Liver (tissue), 9 donors: ENCODE results near the gene CDH13. TPM values are rescaled to one million over a fixed set of nuclear protein-coding genes. Genes with fewer than 3 reads are reported as not detected.

Source experiments
- DNase-seq: peaks from one replicate; pipeline ENCODE4 v3.0.0-alpha.2; 2017; ENCODE audit warnings: low spot score
- H3K27ac ChIP-seq, 2 donors: one replicate each; pipeline ENCODE4 v1.7.0; 2013; ENCODE audit warnings: inconsistent platforms in 2 of 2, low read length in 2 of 2, control low read depth in 1 of 2, low read depth in 1 of 2, mild to moderate bottlenecking in 1 of 2
- H3K27me3 ChIP-seq, 4 donors: one replicate each; pipeline versions ENCODE4 v1.6.1 to v1.7.0; 2013; ENCODE audit warnings: low read length in 3 of 4, inconsistent platforms in 1 of 4, mild to moderate bottlenecking in 1 of 4, moderate library complexity in 1 of 4; ENCODE audit not compliant: control insufficient read depth in 4 of 4, insufficient read depth in 4 of 4
- H3K36me3 ChIP-seq, 4 donors: one replicate each; pipeline versions ENCODE4 v1.6.1 to v1.7.0; 2013; ENCODE audit warnings: low read length in 3 of 4, mild to moderate bottlenecking in 3 of 4, low read depth in 1 of 4, moderate library complexity in 1 of 4; ENCODE audit not compliant: control insufficient read depth in 4 of 4, insufficient read depth in 3 of 4
- H3K4me1 ChIP-seq, 4 donors: one replicate each; pipeline versions ENCODE4 v1.6.1 to v1.7.0; 2013; ENCODE audit warnings: low read length in 3 of 4, mild to moderate bottlenecking in 3 of 4, moderate library complexity in 1 of 4; ENCODE audit not compliant: control insufficient read depth in 4 of 4, insufficient read depth in 4 of 4
- H3K4me3 ChIP-seq, 3 donors: one replicate each; pipeline versions ENCODE4 v1.6.1 to v1.7.0; 2013; ENCODE audit warnings: low read length in 3 of 3, control low read depth in 1 of 3, low read depth in 1 of 3, mild to moderate bottlenecking in 1 of 3
- H3K9ac ChIP-seq, 2 donors: one replicate each; pipeline ENCODE4 v1.7.0; 2013; ENCODE audit warnings: low read length in 2 of 2, mild to moderate bottlenecking in 2 of 2, moderate library complexity in 2 of 2, control low read depth in 1 of 2, low read depth in 1 of 2
- H3K9me3 ChIP-seq, 4 donors: one replicate each; pipeline versions ENCODE4 v1.6.1 to v1.7.0; 2013; ENCODE audit warnings: low read length in 3 of 4; ENCODE audit not compliant: control insufficient read depth in 4 of 4
- EGR1 ChIP-seq, 2 donors: IDR thresholded peaks; 2 replicates each; pipeline ENCODE4 v1.6.1; 2016 to 2018; ENCODE audit warnings: antibody characterized with exemption in 2 of 2, low read depth in 2 of 2
- FOXA1 ChIP-seq: IDR thresholded peaks from 2 replicates; pipeline ENCODE4 v1.6.1; 2016; ENCODE audit warnings: antibody characterized with exemption
- FOXA2 ChIP-seq: IDR thresholded peaks from 2 replicates; pipeline ENCODE4 v1.6.1; 2016; ENCODE audit warnings: antibody characterized with exemption
- GABPA ChIP-seq, 2 donors: IDR thresholded peaks in 1 of 2; conservative IDR thresholded peaks in 1 of 2; 2 replicates each; pipeline ENCODE4 v1.6.1; 2016; ENCODE audit warnings: antibody characterized with exemption in 2 of 2, mild to moderate bottlenecking in 1 of 2, moderate library complexity in 1 of 2
- HNF4A ChIP-seq, 2 donors: conservative IDR thresholded peaks; 2 replicates each; pipeline ENCODE4 v1.6.1; 2016; ENCODE audit warnings: antibody characterized with exemption in 2 of 2, mild to moderate bottlenecking in 2 of 2
- HNF4G ChIP-seq: IDR thresholded peaks from 2 replicates; pipeline ENCODE4 v1.6.1; 2016; ENCODE audit warnings: antibody characterized with exemption
- JUND ChIP-seq, 2 donors: IDR thresholded peaks; 2 replicates each; pipeline ENCODE4 v1.6.1; 2016; ENCODE audit warnings: antibody characterized with exemption in 2 of 2
- NR2F2 ChIP-seq: IDR thresholded peaks from 2 replicates; pipeline ENCODE4 v1.6.1; 2016; ENCODE audit warnings: antibody characterized with exemption
- RAD21 ChIP-seq, 2 donors: IDR thresholded peaks; 2 replicates each; pipeline ENCODE4 v1.6.1; 2016; ENCODE audit warnings: antibody characterized with exemption in 2 of 2, mild to moderate bottlenecking in 2 of 2
- RXRA ChIP-seq, 2 donors: IDR thresholded peaks; 2 replicates each; pipeline ENCODE4 v1.6.1; 2017 to 2018; ENCODE audit warnings: antibody characterized with exemption in 2 of 2, mild to moderate bottlenecking in 1 of 2
- SP1 ChIP-seq: IDR thresholded peaks from 2 replicates; pipeline ENCODE4 v1.6.1; 2018; ENCODE audit warnings: antibody characterized with exemption, mild to moderate bottlenecking
- TAF1 ChIP-seq: conservative IDR thresholded peaks from 2 replicates; pipeline ENCODE4 v1.6.1; 2016; ENCODE audit warnings: antibody characterized with exemption, mild to moderate bottlenecking
- YY1 ChIP-seq: IDR thresholded peaks from 2 replicates; pipeline ENCODE4 v1.6.1; 2016; ENCODE audit warnings: antibody characterized with exemption, mild to moderate bottlenecking
- WGBS: extraction: QIAGEN DNeasy Blood & Tissue Kit; methylation state at CpG from one replicate; pipeline ENCODE4 v1.1.7; 2013; 5-methylcytosine and 5-hydroxymethylcytosine counted together
- polyA plus RNA-seq, 2 donors: library from polyadenylated mRNA; stranded (reverse) in 1 of 2; unstranded in 1 of 2; fragments of 200-250 nt in 1 of 2; fragments of >200 nt in 1 of 2; fragmentation: Nextera tagmentation in 1 of 2; extraction: Ambion mirVana in 1 of 2; gene quantifications; one replicate each; pipeline versions ENCODE4 v1.2.1 to v1.2.3, GENCODE V29; 2013 to 2015
- total RNA-seq, 2 donors: library from RNA; depleted of rRNA; stranded (reverse); fragments of >200 nt; gene quantifications; one replicate each; pipeline ENCODE4 v1.2.3, GENCODE V29; 2014
- TF ChIP-seq, protein P1 (sequence below): fragments of 150-350 bp; IDR thresholded peaks from 2 replicates; pipeline ENCODE4 v1.5.1; 2017; ENCODE audit warnings: improper control_type of control experiment, low read depth, low read length; ENCODE audit not compliant: missing input control
- TF ChIP-seq, protein P2 (sequence below): IDR thresholded peaks from 2 replicates; pipeline ENCODE4 v1.6.1; 2016; ENCODE audit warnings: antibody characterized with exemption
- TF ChIP-seq, protein P3 (sequence below): IDR thresholded peaks from 2 replicates; pipeline ENCODE4 v1.6.1; 2016; ENCODE audit warnings: antibody characterized with exemption
- TF ChIP-seq, protein P4 (sequence below): IDR thresholded peaks from 2 replicates; pipeline ENCODE4 v1.6.1; 2016; ENCODE audit warnings: antibody characterized with exemption, mild to moderate bottlenecking
- TF ChIP-seq, protein P5 (sequence below): IDR thresholded peaks from 2 replicates; pipeline ENCODE4 v1.6.1; 2016; ENCODE audit warnings: antibody characterized with exemption
- donor health status: healthy.
- donor health status: healthy.
- donor health status: healthy.
- donor health status: healthy.
- donor health status: healthy.

CDH13 gene
- total and polyA plus RNA-seq, 4 donors = 0.21 to 1.5 (median 0.58) TPM

DNA sequence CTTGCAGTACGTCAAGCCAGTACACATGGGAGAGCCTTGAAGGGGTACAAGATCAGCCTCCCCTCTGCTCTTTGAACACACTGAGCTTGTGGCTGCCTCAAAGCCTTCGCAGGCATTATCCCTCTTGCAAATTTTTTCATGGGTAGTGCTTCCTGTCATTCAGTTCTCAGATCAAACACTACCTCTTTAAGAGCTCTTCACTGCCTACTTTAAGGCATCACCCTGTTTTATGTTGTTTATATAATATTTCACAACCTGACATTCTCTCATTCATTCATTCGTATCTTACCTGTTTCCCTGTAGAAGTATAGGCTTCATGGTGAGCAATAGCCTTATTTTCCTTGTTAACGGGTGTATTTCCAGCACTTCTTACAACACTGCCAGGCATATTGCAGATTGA lies 269.1 kb downstream of the CDH13 start:
- H3K36me3 ChIP-seq = no peaks in the 10 kb centered on the region
- DNase-seq = no peak
- H3K4me3 ChIP-seq = no peak overlapping the region
- no peaks in the 10 kb centered on the region for H3K4me1 ChIP-seq
- no peak overlapping the region for H3K27ac ChIP-seq
- TF ChIP-seq, protein P1, sequence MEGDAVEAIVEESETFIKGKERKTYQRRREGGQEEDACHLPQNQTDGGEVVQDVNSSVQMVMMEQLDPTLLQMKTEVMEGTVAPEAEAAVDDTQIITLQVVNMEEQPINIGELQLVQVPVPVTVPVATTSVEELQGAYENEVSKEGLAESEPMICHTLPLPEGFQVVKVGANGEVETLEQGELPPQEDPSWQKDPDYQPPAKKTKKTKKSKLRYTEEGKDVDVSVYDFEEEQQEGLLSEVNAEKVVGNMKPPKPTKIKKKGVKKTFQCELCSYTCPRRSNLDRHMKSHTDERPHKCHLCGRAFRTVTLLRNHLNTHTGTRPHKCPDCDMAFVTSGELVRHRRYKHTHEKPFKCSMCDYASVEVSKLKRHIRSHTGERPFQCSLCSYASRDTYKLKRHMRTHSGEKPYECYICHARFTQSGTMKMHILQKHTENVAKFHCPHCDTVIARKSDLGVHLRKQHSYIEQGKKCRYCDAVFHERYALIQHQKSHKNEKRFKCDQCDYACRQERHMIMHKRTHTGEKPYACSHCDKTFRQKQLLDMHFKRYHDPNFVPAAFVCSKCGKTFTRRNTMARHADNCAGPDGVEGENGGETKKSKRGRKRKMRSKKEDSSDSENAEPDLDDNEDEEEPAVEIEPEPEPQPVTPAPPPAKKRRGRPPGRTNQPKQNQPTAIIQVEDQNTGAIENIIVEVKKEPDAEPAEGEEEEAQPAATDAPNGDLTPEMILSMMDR = no peak
- TF ChIP-seq HNF4A (conservative IDR thresholded peaks at IDR 0.05) (no peak), HNF4G (no peak), RAD21 (IDR thresholded peaks at IDR 0.05) (no peak), GABPA (IDR thresholded peaks at IDR 0.05 in 1 of 2, conservative IDR thresholded peaks at IDR 0.05 in 1 of 2) (no peak), JUND (IDR thresholded peaks at IDR 0.05) (no peak), FOXA1 (no peak), RXRA (IDR thresholded peaks at IDR 0.05) (no peak), EGR1 (IDR thresholded peaks at IDR 0.05; ENCODE audit: low read depth in 2 of 2) (no peak), FOXA2 (no peak), TAF1 (no peak), YY1 (no peak), SP1 (no peak), NR2F2 (no peak)
- TF ChIP-seq, protein P2, sequence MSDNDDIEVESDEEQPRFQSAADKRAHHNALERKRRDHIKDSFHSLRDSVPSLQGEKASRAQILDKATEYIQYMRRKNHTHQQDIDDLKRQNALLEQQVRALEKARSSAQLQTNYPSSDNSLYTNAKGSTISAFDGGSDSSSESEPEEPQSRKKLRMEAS = no peak
- TF ChIP-seq, protein P3, sequence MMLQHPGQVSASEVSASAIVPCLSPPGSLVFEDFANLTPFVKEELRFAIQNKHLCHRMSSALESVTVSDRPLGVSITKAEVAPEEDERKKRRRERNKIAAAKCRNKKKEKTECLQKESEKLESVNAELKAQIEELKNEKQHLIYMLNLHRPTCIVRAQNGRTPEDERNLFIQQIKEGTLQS = no peak
- TF ChIP-seq, protein P4, sequence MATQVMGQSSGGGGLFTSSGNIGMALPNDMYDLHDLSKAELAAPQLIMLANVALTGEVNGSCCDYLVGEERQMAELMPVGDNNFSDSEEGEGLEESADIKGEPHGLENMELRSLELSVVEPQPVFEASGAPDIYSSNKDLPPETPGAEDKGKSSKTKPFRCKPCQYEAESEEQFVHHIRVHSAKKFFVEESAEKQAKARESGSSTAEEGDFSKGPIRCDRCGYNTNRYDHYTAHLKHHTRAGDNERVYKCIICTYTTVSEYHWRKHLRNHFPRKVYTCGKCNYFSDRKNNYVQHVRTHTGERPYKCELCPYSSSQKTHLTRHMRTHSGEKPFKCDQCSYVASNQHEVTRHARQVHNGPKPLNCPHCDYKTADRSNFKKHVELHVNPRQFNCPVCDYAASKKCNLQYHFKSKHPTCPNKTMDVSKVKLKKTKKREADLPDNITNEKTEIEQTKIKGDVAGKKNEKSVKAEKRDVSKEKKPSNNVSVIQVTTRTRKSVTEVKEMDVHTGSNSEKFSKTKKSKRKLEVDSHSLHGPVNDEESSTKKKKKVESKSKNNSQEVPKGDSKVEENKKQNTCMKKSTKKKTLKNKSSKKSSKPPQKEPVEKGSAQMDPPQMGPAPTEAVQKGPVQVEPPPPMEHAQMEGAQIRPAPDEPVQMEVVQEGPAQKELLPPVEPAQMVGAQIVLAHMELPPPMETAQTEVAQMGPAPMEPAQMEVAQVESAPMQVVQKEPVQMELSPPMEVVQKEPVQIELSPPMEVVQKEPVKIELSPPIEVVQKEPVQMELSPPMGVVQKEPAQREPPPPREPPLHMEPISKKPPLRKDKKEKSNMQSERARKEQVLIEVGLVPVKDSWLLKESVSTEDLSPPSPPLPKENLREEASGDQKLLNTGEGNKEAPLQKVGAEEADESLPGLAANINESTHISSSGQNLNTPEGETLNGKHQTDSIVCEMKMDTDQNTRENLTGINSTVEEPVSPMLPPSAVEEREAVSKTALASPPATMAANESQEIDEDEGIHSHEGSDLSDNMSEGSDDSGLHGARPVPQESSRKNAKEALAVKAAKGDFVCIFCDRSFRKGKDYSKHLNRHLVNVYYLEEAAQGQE = no peak
- TF ChIP-seq, protein P5, sequence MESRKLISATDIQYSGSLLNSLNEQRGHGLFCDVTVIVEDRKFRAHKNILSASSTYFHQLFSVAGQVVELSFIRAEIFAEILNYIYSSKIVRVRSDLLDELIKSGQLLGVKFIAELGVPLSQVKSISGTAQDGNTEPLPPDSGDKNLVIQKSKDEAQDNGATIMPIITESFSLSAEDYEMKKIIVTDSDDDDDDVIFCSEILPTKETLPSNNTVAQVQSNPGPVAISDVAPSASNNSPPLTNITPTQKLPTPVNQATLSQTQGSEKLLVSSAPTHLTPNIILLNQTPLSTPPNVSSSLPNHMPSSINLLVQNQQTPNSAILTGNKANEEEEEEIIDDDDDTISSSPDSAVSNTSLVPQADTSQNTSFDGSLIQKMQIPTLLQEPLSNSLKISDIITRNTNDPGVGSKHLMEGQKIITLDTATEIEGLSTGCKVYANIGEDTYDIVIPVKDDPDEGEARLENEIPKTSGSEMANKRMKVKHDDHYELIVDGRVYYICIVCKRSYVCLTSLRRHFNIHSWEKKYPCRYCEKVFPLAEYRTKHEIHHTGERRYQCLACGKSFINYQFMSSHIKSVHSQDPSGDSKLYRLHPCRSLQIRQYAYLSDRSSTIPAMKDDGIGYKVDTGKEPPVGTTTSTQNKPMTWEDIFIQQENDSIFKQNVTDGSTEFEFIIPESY = no peak
- no peaks in the 10 kb centered on the region for H3K27me3 ChIP-seq
- H3K9me3 ChIP-seq = no peaks in the 10 kb centered on the region
- no peak overlapping the region for H3K9ac ChIP-seq
- WGBS = 63% methylated on average over 4 of the region's 4 CpGs
